Measurements from ENCODE around the gene ZNF335. TPM values are rescaled to one million over a fixed set of nuclear protein-coding genes. Genes with fewer than 3 reads are reported as not detected.
A peak's percentile ranks its signal among the peaks of the same experiment; 100 is the strongest.

The ZNF335 gene
- total RNA-seq, 1 donor from 2014 or later: 12.2 TPM

DNA sequence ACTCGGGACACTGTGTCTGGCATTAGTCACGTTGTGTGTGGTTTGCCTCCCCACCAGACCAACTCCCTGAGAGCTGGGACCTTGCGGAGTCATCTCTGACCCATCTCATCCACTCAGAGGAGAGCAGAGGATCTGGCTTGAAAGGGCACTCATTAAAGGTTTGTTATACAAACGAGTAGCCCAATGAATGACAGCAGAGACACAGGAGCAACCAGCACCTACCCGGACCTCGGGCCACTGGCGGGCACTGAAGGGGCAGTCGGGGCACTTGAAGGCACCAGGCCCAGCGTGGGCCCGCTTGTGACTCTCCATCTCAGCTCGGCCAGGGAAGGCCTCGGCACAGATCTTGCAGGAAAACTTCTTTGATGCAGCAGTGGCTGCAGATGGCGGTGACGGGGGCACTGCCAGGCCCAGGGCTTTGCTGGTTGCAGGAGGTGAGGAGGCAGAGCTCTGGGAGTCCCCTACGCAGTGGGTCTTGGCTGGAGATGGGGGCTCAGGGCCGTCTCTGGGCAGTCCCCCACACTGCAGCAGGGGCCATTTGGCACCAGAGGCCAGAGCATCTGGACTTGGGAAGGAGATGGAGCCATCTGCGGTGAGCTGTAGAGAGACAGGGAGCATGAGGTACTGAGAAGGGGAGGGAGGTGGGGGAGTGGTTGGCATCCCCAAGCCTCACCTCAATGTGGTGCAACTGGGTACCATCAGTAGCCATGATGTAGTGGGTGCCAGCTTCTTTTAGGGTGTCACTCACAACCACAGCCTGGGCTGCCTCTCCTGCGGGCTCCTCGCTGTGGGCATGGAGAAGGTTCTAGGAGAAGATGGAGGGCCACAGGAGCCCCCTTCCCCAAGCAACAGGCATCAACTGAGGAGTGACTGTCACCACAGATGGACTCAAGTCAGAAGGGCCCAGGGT is 19.8 kb downstream of the ZNF335 start:
- no peak for DNase-seq

DNA sequence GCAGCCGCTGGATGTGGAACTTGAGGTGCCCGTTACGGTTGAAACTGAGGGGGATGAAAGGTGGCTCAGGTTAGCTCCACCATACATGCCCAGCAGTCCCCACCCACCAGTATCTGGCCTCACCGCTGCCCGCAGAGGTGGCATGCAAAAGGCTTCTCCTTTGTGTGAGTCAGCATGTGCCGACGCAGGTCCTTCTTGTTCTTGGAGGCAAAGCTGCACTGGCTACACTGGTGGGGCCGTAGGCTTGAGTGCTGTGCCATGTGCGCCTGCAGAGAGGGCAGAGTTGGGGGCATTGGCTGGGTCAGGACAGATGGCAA is 21.7 kb downstream of the ZNF335 start:
- no peak for DNase-seq

DNA sequence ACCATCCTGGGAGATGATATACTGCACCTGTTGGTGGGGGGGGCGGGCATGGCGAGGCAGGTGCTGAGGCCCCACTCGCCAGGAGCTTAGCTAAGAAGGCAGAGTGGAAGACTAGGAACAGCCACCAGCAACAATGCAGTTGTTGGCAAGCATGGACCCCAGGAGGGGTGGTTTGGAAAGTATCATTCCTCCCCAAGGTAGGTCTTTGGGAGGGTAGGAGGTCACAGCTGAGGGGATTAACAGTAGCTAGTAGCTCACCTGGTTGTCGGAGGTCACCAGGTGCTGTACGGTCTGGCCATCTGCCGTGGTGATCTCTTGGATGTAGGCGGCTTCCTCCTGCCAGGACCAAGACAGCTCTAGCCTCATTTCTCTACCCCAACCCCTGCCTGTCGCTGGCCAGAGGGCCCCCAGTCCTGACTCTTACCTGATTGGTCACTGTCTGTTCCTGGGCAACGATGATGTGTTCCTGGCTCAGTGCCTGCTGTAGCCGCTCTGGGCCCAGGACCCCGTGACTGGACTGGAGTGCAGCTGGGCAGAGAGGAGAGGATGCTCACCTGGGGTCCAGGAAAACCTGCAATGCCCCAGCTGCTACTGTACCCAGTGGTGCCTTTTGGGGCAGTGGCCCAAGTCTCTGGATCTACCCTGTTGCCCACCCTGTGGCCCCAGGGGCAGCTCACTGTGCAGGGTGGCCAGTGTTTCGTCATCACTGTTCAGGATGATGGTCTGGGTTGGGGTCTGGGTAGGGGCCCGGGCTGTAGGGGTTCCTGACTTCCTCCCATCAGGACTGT is 22.3 kb downstream of the ZNF335 start:
- no peak for DNase-seq

DNA sequence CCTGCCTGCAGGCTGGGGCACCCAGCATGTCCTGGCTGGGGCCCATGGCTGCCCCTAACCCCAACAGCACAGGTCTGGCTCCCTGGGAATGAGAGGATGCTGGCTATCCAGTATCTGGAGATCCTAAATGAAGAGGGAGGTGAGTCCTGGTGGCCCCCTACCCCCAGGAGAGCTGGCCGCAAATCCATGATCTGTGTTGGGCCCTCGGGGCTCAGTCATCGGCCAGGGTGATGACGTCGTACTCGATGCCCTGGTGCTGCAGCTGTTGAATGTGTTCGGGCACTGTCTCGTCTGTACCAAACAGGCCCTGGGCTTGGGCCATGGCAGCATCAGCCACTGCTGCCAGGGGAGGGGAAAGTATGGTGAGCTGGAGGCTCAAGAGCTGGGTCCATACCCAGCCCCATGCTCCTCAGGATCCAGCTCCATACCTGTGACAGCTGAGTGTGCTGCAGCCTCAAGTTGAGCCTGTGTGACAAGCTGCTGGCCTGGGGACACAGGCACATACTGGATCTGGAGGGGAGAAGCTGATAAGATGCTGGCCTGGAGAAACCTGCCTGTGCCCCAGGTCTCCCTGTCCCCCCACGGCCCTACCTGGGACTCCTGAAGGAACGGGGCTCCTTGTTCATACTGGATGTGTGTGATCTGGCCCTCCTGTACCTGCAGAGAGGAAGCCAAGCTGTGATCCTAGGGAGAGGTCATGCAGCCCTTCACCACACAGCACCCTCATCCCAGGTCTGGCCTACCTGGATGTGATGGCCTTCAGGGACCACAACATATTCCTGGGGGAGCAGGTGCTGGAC is 23.1 kb downstream of the ZNF335 start:
- DNase-seq: no peak

DNA sequence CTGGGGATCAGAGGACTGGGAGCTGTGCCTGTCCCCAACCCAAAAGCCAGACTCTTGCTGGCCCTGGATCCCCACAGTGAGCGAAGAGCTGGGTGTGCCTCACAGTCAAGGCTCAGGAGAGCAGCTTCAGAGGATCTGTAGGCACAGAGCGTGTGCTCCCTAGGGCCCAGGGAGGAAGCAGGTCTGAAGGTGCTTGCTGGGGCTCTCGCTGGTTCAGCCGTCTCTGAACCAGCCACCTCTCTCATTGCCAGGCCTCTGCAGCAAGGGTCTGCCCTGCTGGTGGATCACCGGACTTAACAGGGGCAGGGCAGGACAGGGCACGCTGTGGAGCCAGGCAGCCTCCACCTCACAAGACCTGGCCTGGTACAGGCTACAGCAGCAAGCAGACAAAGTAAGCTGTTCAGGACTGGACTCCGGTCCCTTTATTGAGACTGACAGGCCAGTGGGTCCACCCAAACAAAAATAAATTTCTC is 23.7 kb downstream of the ZNF335 start:
- DNase-seq: no peak

DNA sequence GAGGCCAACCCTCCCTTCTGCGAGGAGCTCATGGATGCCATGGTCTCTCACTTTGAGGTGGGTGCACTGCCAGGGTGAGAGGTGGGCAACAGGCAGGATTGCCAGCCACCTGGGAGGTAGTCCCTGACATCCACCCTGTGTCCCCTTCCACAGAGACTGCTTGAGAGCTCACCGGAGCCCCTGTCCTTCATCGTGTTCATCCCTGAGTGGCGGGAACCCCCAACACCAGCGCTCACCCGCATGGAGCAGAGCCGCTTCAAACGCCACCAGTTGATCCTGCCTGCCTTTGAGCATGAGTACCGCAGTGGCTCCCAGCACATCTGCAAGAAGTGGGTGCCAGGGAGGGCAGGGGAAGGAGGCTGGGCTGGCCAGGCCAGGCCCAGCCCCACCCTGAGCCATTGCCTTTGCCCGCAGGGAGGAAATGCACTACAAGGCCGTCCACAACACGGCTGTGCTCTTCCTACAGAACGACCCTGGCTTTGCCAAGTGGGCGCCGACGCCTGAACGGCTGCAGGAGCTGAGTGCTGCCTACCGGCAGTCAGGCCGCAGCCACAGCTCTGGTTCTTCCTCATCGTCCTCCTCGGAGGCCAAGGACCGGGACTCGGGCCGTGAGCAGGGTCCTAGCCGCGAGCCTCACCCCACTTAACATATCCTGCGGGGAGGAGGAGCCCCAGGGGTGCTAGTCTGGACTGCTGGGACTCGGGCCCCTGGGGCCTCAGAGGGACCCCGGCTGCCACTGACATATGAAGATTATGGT is 24.7 kb downstream of the ZNF335 start:
- no peak for DNase-seq

DNA sequence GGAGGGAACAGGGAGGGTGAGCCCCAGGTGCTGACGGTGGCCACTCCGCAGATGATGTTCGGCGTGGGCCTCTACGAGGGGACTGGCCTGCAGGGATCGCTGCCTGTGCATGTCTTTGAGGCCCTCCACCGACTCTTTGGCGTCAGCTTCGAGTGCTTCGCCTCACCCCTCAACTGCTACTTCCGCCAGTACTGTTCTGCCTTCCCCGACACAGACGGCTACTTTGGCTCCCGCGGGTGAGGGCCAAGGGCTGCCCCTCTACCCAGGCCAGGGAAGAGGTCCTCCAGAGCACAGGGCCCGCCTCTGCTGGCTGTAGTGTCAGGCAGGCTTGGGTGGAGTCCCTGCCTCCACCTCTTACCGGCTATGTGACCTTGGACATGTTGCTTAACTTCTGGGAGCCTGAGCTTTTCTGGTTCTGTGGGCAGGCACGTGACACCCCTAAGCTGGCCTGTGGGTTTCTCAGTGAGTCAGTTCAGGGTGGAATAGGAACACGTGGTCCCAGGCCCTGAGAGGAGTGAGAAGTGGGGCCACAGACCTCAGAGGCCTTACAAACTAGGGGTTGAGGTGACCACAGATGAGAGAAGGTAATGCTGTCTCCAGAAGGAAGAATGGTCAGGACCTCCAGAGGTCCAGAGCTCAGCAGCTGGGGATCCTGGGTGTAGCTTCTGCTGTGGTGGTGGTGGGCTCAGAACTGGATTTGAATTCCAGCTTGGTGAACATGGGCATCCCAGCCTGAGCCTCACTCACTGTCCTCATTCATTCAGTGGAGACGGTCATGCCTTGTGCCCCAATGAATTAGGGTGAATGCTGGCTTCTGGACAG is 25.6 kb downstream of the ZNF335 start:
- DNase-seq: no peak

DNA sequence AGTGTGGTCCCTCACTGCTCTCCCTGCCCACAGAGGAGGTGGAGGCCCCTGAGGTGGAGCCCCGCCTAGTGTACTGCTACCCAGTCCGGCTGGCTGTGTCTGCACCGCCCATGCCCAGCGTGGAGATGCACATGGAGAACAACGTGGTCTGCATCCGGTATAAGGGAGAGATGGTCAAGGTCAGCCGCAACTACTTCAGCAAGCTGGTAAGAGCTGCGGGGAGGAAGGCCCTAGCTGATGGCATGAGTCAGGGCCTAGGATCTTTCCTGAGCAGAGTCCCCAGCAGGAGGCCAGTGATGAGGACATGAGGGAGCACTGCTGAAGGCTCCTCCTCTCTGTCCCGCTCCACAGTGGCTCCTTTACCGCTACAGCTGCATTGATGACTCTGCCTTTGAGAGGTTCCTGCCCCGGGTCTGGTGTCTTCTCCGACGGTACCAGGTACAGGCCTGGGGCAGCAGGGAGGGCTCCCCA is 26.3 kb downstream of the ZNF335 start:
- DNase-seq: no peak

DNA sequence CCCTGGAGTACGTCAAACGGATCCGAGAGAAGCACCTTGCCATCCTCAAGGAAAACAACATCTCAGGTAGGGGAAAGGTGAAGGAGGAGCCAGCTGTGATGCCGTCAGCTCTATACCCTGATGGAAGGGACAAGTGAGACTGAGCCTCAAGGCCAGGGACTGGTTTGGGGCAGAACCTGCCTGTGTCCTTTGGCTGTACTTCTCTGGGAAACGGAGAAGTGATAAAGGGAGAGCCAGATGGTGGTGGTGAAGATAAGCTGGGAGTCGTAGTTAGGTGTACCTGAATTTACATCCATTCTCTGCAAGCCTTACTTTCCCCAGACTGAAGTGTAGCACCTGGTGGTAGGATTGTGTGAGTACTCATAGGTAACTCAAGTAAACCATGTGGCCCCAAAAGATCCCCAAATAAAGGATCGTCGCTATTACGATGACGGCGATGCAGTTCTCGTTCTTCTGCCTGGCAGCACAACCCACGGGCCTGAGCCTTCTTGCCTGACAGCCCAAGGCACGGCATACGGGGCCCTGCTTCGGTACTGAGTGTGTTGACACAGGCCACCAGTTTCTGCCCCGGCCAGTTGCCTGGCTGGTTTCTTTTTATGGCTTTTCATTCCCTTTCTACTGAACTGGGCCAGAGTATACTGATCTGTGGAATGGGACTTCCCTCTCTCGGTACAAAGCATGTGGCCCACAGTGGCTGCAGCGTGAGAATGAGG is 26.9 kb downstream of the ZNF335 start:
- DNase-seq: no peak

DNA sequence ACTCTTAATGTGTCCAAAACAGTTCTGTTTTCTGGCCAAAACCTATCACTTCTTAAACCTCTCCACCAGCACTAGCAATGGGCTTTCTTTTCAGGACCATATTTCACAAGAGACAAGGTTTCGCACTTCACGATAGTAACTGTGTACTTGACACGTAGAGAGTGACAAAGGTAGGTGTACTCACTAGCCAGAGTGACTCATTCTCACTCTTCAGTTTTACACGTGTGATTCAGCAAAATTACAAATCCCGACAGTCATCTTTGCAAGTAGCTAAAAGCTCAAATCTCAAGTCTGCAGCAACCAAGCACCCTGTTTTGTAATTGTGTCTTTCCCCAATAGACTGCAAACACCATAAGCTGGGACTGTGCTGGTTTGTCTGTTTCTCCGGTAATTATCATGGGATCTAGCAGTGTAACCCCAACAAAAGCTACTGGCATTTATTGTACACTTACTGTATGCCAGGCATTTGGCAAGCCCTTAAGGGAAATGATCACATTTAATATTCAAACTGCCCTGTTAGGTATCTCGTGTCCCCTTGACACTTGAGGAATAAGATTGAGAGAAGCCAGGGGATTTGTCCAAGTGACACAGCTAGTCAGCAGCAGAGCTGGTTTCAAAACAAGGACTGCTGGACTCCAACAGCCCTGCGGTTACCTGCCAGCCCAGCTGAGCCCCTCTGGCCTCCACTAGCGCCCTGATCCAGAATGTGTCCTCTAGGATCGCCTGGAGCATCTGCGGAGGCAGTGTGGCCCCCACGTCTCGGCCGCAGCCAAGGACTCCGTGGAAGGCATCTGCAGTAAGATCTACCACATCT is 27.6 kb downstream of the ZNF335 start:
- no peak for DNase-seq

DNA sequence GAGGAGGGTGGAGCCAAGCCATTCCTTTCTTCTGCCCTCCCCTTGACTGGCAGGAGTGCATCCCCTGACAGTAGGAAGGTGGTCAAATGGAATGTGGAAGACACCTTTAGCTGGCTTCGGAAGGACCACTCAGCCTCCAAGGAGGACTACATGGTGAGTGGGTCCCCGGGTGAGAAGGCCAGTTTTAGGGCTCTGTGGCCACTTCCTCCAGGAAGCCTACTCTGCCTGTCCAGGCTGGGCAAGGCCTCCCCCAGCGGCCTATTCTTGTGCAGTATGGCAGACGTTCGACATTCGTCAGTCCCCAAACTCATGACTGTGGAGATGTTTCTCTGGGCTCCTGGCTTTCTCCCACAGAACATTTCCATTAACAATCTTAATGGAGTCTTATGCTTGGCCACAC is 28.4 kb downstream of the ZNF335 start:
- no peak for DNase-seq

DNA sequence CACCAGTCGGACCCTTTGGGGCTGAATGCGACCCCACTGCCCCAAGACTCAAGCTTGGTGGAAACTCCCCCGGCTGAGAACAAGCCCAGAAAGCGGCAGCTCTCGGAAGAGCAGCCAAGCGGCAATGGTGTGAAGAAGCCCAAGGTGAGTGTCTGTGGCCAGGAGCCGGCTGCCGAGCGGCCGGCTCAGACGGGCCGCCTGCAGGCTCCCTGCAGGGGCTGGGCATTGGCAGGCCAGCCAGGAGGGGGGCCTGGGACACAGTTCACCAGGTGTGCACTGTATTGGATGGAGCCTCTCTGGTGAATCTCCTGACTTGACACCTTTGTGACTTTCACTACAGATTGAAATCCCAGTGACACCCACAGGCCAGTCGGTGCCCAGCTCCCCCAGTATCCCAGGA is 31.5 kb downstream of the ZNF335 start:
- DNase-seq: no peak

DNA sequence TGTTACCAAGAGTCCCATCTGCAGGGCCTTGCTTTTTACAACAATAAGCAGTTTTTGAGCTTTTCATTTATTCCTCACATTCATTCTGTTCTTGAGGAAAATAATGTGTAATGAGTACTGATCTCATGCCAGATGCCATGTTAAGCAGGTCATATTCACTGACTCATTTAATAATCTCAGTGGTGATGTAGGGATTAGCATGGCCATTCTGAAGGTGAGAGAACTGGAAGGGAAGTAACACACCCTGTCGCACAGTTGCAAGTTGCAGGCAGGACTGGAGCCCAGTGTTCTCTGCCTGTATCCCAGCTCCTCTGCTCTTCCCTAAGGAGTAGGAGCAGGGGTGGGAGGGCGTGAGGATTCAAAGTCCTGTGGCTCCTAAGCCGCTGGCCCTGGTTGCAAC is 31.9 kb downstream of the ZNF335 start:
- no peak for DNase-seq

DNA sequence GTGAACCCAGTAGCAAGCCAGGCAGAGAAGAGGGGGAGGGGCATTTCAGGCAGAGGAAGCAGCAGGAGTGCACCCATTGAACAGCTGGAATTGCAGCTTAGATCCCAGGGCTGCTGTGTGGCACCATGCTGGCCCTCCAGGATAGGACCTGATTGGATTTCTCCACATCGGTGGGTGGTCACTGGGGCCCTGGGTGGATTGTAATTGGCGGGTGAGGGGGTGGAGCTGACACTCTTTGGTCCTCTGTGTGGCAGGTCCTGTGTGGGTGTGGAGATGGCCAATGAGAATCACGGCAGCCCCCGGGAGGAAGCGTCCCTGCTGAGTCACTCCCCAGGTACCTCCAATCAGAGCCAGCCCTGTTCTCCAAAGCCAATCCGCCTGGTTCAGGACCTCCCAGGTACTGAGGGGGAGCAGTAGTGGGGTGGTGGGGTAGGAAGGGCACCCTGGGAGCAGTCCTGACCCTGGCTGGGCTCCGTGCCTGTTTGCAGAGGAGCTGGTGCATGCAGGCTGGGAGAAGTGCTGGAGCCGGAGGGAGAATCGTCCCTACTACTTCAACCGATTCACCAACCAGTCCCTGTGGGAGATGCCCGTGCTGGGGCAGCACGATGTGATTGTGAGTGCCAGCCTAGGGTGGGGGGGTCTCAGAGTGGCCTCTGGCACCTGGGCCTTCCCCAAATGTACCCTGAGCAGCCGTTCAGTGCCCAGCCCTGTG is 33.1 kb downstream of the ZNF335 start:
- DNase-seq: no peak

DNA sequence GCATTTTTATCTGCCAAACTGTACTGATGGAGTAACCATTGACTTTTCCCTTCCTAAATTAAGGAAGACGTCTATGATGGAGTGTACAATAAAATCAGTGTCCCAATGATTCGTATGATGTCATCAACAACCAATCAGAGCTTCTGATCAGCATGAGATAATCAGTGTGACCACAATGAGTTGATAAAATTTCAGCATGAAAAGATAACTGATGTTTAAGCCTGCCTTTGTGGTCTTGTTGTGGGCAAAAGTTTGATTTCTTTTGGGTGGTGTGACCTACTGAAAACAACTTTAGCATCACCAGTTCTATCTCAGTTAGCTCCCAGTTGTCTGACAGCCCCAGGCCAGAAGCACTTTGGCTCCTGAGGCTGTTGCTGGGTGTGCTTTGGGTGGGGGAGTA is 34.2 kb downstream of the ZNF335 start:
- DNase-seq: no peak

DNA sequence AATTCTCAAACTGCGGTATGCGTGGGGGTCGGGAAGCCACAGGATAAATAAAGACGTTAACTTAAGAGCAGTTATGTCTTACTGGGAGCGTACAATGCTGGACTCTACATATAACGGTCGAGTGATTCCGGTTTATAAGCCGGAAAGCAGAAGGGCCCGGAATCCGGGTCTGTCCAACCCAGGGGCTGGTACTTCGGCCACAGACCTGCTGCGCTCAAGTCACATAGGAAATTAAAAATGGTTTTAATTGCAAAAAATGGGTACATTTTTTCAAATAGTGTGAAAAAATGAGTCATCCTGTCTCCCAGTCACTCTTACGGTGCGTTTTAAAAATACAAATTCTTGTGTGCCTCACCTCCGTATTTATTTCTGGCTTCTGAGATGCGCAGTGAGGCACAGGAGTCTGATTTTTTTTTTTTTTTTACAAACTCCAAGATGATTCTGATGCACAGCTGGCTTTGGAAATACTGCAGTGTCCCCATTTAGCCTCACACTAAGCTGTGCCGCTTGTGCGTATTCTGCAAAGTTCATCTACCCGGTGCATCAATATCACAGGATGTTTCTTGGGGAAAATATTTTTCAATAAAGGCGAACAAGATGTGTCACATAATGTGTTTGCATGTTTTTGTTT is 36.5 kb downstream of the ZNF335 start:
- peak; percentile 39 for DNase-seq

DNA sequence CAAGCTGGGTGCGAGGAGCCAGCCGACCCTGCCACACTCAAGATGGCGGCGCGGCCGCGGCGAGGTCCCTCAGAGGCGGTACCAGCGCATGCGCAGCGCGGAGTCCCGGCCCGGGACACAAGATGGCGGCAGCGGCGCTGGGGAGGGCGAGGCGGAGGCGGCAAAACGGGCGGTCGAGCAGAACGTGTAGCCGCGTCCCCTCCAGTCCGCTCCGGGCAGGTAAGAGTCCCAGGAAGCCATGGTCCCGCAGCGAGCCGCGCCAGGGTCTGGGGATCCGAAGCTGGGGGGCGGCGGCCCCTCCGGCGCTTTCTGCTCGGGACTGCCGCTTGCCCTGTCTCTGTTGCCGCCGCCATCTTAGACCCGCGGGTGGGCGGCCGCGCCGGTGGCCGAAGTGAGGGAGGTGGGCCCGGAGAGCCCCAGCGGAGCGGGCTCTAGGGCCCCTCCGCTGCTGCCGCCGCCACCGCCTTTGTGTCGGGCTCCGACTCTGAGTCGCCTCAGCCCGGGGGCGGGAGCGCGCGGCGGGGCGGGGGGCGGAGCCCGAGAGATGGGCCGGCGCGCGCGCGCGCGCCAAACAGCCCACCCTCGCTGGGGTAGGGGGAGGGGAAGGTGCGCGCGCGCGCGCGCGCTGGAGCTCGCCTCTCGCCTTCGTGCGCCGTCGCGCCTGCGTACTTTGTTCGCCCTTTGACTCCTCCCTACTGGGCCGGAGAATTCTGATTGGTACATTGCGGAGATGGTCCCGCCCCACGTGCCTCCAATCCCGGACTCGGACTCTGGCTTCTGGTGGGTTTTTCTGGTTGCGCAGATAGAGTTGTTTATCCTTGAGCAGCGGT is 37.2 kb downstream of the ZNF335 start, which contains the start of gene PCIF1:
Gene PCIF1 (plus strand): TSS at position 98 of the 830 bp plus-strand sequence. CDS start 4,317 bp downstream, outside the sequence.
- DNase-seq: peak; percentile 99
